Endothelial cell of umbilical vein (primary cell): ENCODE measurements around the gene EFNB3.

ENCODE experiments used
- CTCF ChIP-seq, 2 donors: IDR thresholded peaks; 1 replicate in 1 of 2; 2 replicates in 1 of 2; pipeline ENCODE4 v1.5.1; 2011; ENCODE audit warnings: low read length in 2 of 2, mild to moderate bottlenecking in 2 of 2, moderate library complexity in 2 of 2, control low read depth in 1 of 2, inconsistent platforms in 1 of 2, low read depth in 1 of 2; ENCODE audit not compliant: insufficient read depth in 1 of 2; ENCODE audit errors: extremely low read depth in 1 of 2
- FOS ChIP-seq: IDR thresholded peaks from 2 replicates; pipeline ENCODE4 v1.6.1; 2011; ENCODE audit warnings: mild to moderate bottlenecking, low read length, moderate library complexity, borderline replicate concordance; ENCODE audit not compliant: insufficient read depth
- GATA2 ChIP-seq: IDR thresholded peaks from 2 replicates; pipeline ENCODE4 v1.7.0; 2011; ENCODE audit warnings: low read depth, mild to moderate bottlenecking, moderate library complexity, mixed read lengths, low read length; ENCODE audit not compliant: insufficient read length, insufficient read depth
- JUN ChIP-seq: IDR thresholded peaks from 2 replicates; pipeline ENCODE4 v1.6.1; 2011; ENCODE audit warnings: borderline replicate concordance, low read depth; ENCODE audit not compliant: insufficient read length, insufficient read depth
- MAX ChIP-seq: IDR thresholded peaks from 2 replicates; pipeline ENCODE4 v1.6.1; 2011; ENCODE audit not compliant: insufficient read depth, insufficient read length
- MYC ChIP-seq: IDR thresholded peaks from one replicate; pipeline ENCODE4 v1.6.1; 2011; ENCODE audit warnings: mild to moderate bottlenecking, low read depth, low read length
- POLR2A ChIP-seq: IDR thresholded peaks from 2 replicates; pipeline ENCODE4 v1.6.1; 2012; ENCODE audit warnings: low read depth, mild to moderate bottlenecking, control low read depth, low read length
- POLR2AphosphoS5 ChIP-seq: IDR thresholded peaks from 2 replicates; pipeline ENCODE4 v1.6.1; 2012; ENCODE audit warnings: low read depth, mild to moderate bottlenecking, control low read depth, low read length, moderate library complexity; ENCODE audit not compliant: insufficient read depth

- TF ChIP-seq MYC (no peak), CTCF (IDR thresholded peaks at IDR 0.05; ENCODE audit: extremely low read depth in 1 of 2, insufficient read depth in 1 of 2, low read depth in 1 of 2, low read length in 2 of 2) (no peak), POLR2AphosphoS5 (no peak), POLR2A (no peak), MAX (no peak), JUN (no peak), GATA2 (no peak), FOS (no peak)
Measured at GRCh38 chr17:7674934-7675333, 30.1 kb upstream of the EFNB3 start.
